Breast epithelium (tissue), 3 donors: ENCODE data around the gene OR2AG1.

Source experiments
- CTCF ChIP-seq, 3 donors: fragments of 450-650 bp; IDR thresholded peaks; one replicate each; pipeline ENCODE4 v1.5.1; 2016 to 2017; ENCODE audit warnings: antibody characterized with exemption in 3 of 3, mild to moderate bottlenecking in 3 of 3, moderate library complexity in 3 of 3
- POLR2A ChIP-seq: fragments of 450-650 bp; IDR thresholded peaks from one replicate; pipeline ENCODE4 v1.6.1; 2016; ENCODE audit warnings: antibody characterized with exemption, mild to moderate bottlenecking, moderate library complexity
- POLR2AphosphoS5 ChIP-seq, 3 donors: sonication (generic); formaldehyde crosslinking; IDR thresholded peaks; one replicate each; pipeline ENCODE4 v1.6.1; 2017; ENCODE audit warnings: antibody characterized with exemption in 3 of 3

- TF ChIP-seq POLR2A (no peak), CTCF (IDR thresholded peaks at IDR 0.05) (no peak), POLR2AphosphoS5 (IDR thresholded peaks at IDR 0.05) (no peak)
Measured at GRCh38 chr11:6738590-6738989, 44.2 kb upstream of the OR2AG1 start.
